Panc1 (cell line): Measurements from ENCODE around the gene TROAP. TPM values are rescaled to one million over a fixed set of nuclear protein-coding genes. Genes with fewer than 3 reads are reported as not detected.

Experiments
- ATAC-seq: fragments of 200-7000 bp; cut with Tn5 transposase; 2 replicates; pipeline ENCODE4 v1.9.1; 2020; ENCODE audit warnings: mild to moderate bottlenecking, moderate library complexity
- BruUV-seq: library from RNA; stranded (reverse); fragments of 400-500 nt; replicated peaks from 2 replicates; lab custom pipeline; 2021; lab: Mats Ljungman, UMichigan
- CTCF ChIA-PET: fragments of 300-600 bp; sonication (Branson Sonifier 250); formaldehyde crosslinking; loops from one replicate; lab custom pipeline; 2022; ENCODE audit warnings: antibody characterized with exemption; lab: Charles Lee
- POLR2A ChIA-PET: fragments of 300-600 bp; sonication (Branson Sonifier 250); formaldehyde crosslinking; loops from one replicate; lab custom pipeline; 2022; ENCODE audit warnings: antibody characterized with exemption; lab: Charles Lee
- DNase-seq: peaks from one replicate; pipeline ENCODE4 v3.0.0-alpha.2; 2010; ENCODE audit warnings: low read depth, low spot score
- H3K27ac ChIP-seq: 2 replicates; pipeline ENCODE4 v1.5.1; 2011; ENCODE audit warnings: mild to moderate bottlenecking, low read length, inconsistent platforms
- H3K27me3 ChIP-seq: fragments of 200-500 bp; sonication (Bioruptor generic); 2 replicates; pipeline ENCODE4 v1.6.0; 2014; ENCODE audit warnings: low read length, inconsistent platforms; ENCODE audit not compliant: control insufficient read depth, insufficient read depth
- H3K36me3 ChIP-seq: fragments of 200-500 bp; sonication (Bioruptor generic); 2 replicates; pipeline ENCODE4 v1.5.1; 2014; ENCODE audit warnings: inconsistent platforms, mild to moderate bottlenecking, low read length, moderate library complexity; ENCODE audit not compliant: control insufficient read depth, insufficient read depth
- H3K4me1 ChIP-seq: 2 replicates; pipeline ENCODE4 v1.5.1; 2011; ENCODE audit warnings: inconsistent platforms, mild to moderate bottlenecking, low read length, moderate library complexity; ENCODE audit not compliant: control insufficient read depth, insufficient read depth
- H3K4me3 ChIP-seq, 2 experiments: 2 replicates each; pipeline ENCODE4 v1.5.1; 2011 to 2012; ENCODE audit warnings: low read depth in 2 of 2, low read length in 2 of 2, mild to moderate bottlenecking in 2 of 2, inconsistent platforms in 1 of 2, moderate library complexity in 1 of 2
- H3K9me3 ChIP-seq: fragments of 200-500 bp; sonication (Bioruptor generic); 2 replicates; pipeline ENCODE4 v1.5.1; 2014; ENCODE audit warnings: low read depth, mild to moderate bottlenecking, inconsistent platforms, low read length, moderate library complexity; ENCODE audit not compliant: control insufficient read depth, insufficient read depth
- POLR2AphosphoS5 ChIP-seq: IDR thresholded peaks from 2 replicates; pipeline ENCODE4 v1.6.1; 2012; ENCODE audit warnings: mild to moderate bottlenecking, low read depth, low read length, moderate library complexity
- SIN3A ChIP-seq: IDR thresholded peaks from 2 replicates; pipeline ENCODE4 v1.6.1; 2012; ENCODE audit warnings: low read depth, mild to moderate bottlenecking, low read length, moderate library complexity, borderline replicate concordance; ENCODE audit not compliant: insufficient read depth
- TCF7L2 ChIP-seq: IDR thresholded peaks from 2 replicates; pipeline ENCODE4 v1.6.1; 2011; ENCODE audit warnings: mild to moderate bottlenecking, low read depth, low read length, inconsistent platforms
- in situ Hi-C: cut with HindIII; loops from 2 replicates; pipeline ENCODE4 v1.10.0; 2016; ENCODE audit warnings: low sequenced_read_pairs, low pct_unique_long_range_greater_than_20kb
- intact Hi-C: fragments of 100-400 bp; cut with micrococcal nuclease; formaldehyde crosslinking; loops from one replicate; pipeline ENCODE4 v1.10.0; 2022; ENCODE audit not compliant: unreplicated experiment
- total RNA-seq: library from RNA; stranded (reverse); gene quantifications from one replicate; pipeline ENCODE4 v1.2.1, GENCODE V29; 2021; ENCODE audit not compliant: unreplicated experiment
- TF ChIP-seq, protein P1 (sequence below): fragments of 450-650 bp; IDR thresholded peaks from 2 replicates; pipeline ENCODE4 v1.5.1; 2017; ENCODE audit warnings: mild to moderate bottlenecking
- TF ChIP-seq, protein P2 (sequence below), 2 experiments: IDR thresholded peaks; 2 replicates each; pipeline ENCODE4 v1.6.1; 2011 to 2012; ENCODE audit warnings: low read depth in 2 of 2, control low read depth in 1 of 2, low read length in 1 of 2, mild to moderate bottlenecking in 1 of 2, moderate library complexity in 1 of 2; ENCODE audit not compliant: insufficient read depth in 1 of 2

Gene TROAP
- total RNA-seq, 1 experiment from 2014 or later, result 50.0 TPM

DNA sequence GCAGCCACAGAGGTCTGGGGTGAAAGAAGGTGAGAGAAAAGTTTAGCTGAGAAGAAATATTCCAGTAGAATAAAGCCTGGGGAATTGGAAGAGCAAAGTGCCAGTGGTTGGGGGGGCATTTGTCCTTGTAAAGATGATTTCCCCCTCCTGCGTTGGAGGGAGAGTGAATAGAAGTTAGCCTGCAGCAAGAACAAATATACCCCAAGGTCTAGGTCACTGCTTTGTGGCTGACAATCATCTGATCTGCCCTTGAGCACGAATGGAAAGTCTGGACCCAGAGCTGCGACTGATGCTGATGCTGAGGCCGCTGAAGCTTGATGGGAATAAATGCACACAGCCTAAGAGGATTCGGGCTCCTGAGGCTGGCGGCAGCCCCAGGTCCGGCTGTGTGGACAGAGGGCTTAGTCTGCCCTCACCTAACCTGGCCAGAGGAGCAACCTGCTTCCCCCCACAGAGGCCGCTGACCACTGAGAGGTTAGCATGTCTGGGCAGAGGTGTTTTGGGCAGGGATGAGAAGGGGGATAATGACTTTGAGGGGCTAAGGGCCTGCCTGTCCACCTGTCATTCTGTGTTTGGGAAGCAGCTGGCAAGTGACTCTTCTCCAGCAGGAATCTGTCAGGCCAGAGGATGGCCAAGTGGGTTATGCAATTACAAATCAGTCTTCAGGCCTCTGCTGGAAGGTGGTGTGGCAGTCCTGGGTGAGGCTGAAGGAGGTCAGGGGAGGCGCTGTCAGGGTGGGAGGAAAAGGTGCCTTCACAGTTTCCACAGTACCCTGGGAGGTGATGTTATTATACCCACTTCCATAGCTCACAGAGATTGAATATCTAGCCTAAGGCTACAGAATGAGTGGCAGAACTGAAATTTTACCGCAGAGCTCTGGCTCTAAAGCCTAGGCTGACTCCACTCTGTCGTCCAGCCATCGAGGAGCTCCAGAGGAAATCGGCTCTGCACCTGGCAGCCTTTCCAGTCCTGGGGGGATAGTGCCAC, 46.5 kb upstream of the TROAP start:
- ChIA-PET POLR2A (interaction anchor here (0.6 kb wide), 1 partner anchor 163 kb away, joined by 4 read pairs; no protein-coding TSS in a partner anchor), CTCF (interaction anchor here (1.4 kb wide), 1 partner anchor 13 kb away, joined by 5 read pairs; no protein-coding TSS in a partner anchor)
- Histone ChIP-seq H3K4me3 (no peak overlapping the region), H3K27ac (no peak overlapping the region), H3K36me3 (peaks cover 5% of the 10 kb centered on the region), H3K27me3 (no peaks in the 10 kb centered on the region), H3K4me1 (peaks cover 7% of the 10 kb centered on the region), H3K9me3 (no peaks in the 10 kb centered on the region)
- in situ Hi-C loops, result no loop called here
- intact Hi-C loops, result no loop called here
- ATAC-seq, result peak; percentile 18; the same call in 1 of the 2 replicates
- TF ChIP-seq, protein P1, sequence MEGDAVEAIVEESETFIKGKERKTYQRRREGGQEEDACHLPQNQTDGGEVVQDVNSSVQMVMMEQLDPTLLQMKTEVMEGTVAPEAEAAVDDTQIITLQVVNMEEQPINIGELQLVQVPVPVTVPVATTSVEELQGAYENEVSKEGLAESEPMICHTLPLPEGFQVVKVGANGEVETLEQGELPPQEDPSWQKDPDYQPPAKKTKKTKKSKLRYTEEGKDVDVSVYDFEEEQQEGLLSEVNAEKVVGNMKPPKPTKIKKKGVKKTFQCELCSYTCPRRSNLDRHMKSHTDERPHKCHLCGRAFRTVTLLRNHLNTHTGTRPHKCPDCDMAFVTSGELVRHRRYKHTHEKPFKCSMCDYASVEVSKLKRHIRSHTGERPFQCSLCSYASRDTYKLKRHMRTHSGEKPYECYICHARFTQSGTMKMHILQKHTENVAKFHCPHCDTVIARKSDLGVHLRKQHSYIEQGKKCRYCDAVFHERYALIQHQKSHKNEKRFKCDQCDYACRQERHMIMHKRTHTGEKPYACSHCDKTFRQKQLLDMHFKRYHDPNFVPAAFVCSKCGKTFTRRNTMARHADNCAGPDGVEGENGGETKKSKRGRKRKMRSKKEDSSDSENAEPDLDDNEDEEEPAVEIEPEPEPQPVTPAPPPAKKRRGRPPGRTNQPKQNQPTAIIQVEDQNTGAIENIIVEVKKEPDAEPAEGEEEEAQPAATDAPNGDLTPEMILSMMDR, result no peak
- no peak for TF ChIP-seq SIN3A
- TF ChIP-seq TCF7L2, result no peak
- TF ChIP-seq POLR2AphosphoS5, result no peak
- TF ChIP-seq, protein P2, sequence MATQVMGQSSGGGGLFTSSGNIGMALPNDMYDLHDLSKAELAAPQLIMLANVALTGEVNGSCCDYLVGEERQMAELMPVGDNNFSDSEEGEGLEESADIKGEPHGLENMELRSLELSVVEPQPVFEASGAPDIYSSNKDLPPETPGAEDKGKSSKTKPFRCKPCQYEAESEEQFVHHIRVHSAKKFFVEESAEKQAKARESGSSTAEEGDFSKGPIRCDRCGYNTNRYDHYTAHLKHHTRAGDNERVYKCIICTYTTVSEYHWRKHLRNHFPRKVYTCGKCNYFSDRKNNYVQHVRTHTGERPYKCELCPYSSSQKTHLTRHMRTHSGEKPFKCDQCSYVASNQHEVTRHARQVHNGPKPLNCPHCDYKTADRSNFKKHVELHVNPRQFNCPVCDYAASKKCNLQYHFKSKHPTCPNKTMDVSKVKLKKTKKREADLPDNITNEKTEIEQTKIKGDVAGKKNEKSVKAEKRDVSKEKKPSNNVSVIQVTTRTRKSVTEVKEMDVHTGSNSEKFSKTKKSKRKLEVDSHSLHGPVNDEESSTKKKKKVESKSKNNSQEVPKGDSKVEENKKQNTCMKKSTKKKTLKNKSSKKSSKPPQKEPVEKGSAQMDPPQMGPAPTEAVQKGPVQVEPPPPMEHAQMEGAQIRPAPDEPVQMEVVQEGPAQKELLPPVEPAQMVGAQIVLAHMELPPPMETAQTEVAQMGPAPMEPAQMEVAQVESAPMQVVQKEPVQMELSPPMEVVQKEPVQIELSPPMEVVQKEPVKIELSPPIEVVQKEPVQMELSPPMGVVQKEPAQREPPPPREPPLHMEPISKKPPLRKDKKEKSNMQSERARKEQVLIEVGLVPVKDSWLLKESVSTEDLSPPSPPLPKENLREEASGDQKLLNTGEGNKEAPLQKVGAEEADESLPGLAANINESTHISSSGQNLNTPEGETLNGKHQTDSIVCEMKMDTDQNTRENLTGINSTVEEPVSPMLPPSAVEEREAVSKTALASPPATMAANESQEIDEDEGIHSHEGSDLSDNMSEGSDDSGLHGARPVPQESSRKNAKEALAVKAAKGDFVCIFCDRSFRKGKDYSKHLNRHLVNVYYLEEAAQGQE (IDR thresholded peaks at IDR 0.05; ENCODE audit: insufficient read depth in 1 of 2, low read depth in 2 of 2, low read length in 1 of 2), result no peak
- DNase-seq, result no peak
- BruUV-seq, result no TSS peak

DNA sequence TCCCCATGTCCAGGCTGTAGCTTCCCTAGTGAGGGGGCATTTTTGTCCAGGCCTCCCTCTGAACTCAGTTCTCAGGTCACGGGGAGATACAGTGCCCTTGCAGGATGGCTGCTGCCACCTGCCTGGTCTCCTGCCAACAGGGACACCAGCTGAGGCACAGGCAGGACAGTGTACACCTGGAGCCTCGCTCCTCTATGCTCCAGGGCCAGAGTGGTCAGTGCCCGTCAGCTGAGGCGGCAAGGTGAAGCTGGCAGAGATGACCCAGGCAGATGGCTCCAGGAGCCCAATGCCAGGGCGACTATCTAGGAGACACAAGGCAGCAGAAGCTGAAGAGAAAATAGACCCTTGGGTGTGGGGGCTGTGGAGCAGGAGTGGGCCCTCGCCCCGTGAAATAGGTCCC, 45.6 kb upstream of the TROAP start:
- intact Hi-C loops, result no loop called here
- Histone ChIP-seq H3K36me3 (no peaks in the 10 kb centered on the region), H3K9me3 (no peaks in the 10 kb centered on the region), H3K27me3 (no peaks in the 10 kb centered on the region), H3K27ac (no peak overlapping the region), H3K4me1 (peaks cover 7% of the 10 kb centered on the region), H3K4me3 (no peak overlapping the region)
- ATAC-seq (no peak), DNase-seq (no peak)
- in situ Hi-C loops, result no loop called here
- TF ChIP-seq POLR2AphosphoS5, result no peak
- no peak for TF ChIP-seq TCF7L2
- no peak for TF ChIP-seq SIN3A
- TF ChIP-seq, protein P2 (IDR thresholded peaks at IDR 0.05; ENCODE audit: insufficient read depth in 1 of 2, low read depth in 2 of 2, low read length in 1 of 2), result no peak
- TF ChIP-seq, protein P1, result no peak
- CTCF ChIA-PET, result interaction anchor here (1.4 kb wide), 1 partner anchor 12 kb away, joined by 5 read pairs; no protein-coding TSS in a partner anchor
- BruUV-seq, result no TSS peak
- POLR2A ChIA-PET, result interaction anchor here (0.6 kb wide), 2 partner anchors 95 to 163 kb away, joined by 4 to 6 read pairs; no protein-coding TSS in a partner anchor
